Measurements from ENCODE around the gene ZNF318.
A peak's percentile ranks its signal among the peaks of the same experiment; 100 is the strongest.

DNA sequence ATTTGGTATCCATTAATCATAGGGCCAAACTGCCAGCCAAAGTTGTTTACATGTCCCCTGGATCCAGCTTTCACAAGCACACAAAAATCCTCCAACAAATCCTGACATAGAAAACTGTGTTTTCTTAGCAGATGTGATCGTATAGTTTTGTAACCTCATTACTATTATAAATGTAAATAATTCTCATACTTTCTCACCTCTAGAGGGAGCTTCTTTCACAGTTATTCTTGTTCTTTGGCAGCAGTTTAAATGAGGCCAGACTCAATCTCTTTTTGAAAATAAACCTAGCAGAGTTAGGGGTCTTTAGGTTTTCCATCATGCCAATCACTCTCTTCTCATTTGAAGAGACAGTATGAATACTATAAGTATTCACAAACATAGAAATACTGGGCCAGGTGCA lies 17.0 kb upstream of the ZNF318 start:
- TF ChIP-seq, protein P1, sequence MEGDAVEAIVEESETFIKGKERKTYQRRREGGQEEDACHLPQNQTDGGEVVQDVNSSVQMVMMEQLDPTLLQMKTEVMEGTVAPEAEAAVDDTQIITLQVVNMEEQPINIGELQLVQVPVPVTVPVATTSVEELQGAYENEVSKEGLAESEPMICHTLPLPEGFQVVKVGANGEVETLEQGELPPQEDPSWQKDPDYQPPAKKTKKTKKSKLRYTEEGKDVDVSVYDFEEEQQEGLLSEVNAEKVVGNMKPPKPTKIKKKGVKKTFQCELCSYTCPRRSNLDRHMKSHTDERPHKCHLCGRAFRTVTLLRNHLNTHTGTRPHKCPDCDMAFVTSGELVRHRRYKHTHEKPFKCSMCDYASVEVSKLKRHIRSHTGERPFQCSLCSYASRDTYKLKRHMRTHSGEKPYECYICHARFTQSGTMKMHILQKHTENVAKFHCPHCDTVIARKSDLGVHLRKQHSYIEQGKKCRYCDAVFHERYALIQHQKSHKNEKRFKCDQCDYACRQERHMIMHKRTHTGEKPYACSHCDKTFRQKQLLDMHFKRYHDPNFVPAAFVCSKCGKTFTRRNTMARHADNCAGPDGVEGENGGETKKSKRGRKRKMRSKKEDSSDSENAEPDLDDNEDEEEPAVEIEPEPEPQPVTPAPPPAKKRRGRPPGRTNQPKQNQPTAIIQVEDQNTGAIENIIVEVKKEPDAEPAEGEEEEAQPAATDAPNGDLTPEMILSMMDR (IDR thresholded peaks at IDR 0.05): peak in 2 of 4 donors; percentile 42 to 50
- TF ChIP-seq POLR2A (IDR thresholded peaks at IDR 0.05): no peak
